ENCODE measurements around the gene SERPINE1.

SERPINE1 gene

GRCh38 chr7:101174322-101174854, 47.5 kb downstream of the SERPINE1 start:
- H3K27ac ChIP-seq (ENCODE audit: low read depth, low read length) = no peak overlapping the region
- no peak overlapping the region for H3K4me2 ChIP-seq (ENCODE audit: low read depth, low read length, poor library complexity, severe bottlenecking)
- no peak overlapping the region for H3K4me3 ChIP-seq (ENCODE audit: insufficient read depth, low read length, poor library complexity, severe bottlenecking)

GRCh38 chr7:101175664-101176063, 48.8 kb downstream of the SERPINE1 start:
- Histone ChIP-seq H3K27me3 (ENCODE audit: low read length) (no peaks in the 10 kb centered on the region), H3K4me2 (ENCODE audit: low read depth, low read length, poor library complexity, severe bottlenecking) (no peak overlapping the region), H3K9me3 (ENCODE audit: insufficient read depth, low read length) (no peaks in the 10 kb centered on the region), H4K20me1 (ENCODE audit: low read depth, low read length) (no peaks in the 10 kb centered on the region), H3K36me3 (ENCODE audit: low read length) (no peaks in the 10 kb centered on the region), H3F3A (ENCODE audit: insufficient read depth) (no peaks in the 10 kb centered on the region), H3K4me3 (ENCODE audit: insufficient read depth, low read length, poor library complexity, severe bottlenecking) (no peak overlapping the region), H3K9me2 (replicated peaks; ENCODE audit: insufficient read depth, low read length) (no peaks in the 10 kb centered on the region), H3K79me2 (ENCODE audit: insufficient read depth, low read length) (no peaks in the 10 kb centered on the region), H2AFZ (ENCODE audit: low read depth, low read length, severe bottlenecking) (no peak overlapping the region), H3K27ac (ENCODE audit: low read depth, low read length) (no peak overlapping the region), H3K9ac (ENCODE audit: low read length) (no peak overlapping the region)
- no peak for TF ChIP-seq CTCF (IDR thresholded peaks at IDR 0.05; ENCODE audit: insufficient read depth, low read length, poor library complexity, severe bottlenecking)
- no peak for TF ChIP-seq EZH2phosphoT487 (conservative IDR thresholded peaks at IDR 0.05; ENCODE audit: low read length)

More at GRCh38 chr7:101174322-101174854, 47.5 kb downstream of the SERPINE1 start:
- no peak overlapping the region for H2AFZ ChIP-seq (ENCODE audit: low read depth, low read length, severe bottlenecking)
- no peaks in the 10 kb centered on the region for H4K20me1 ChIP-seq (ENCODE audit: low read depth, low read length)
- no peaks in the 10 kb centered on the region for H3K9me3 ChIP-seq (ENCODE audit: insufficient read depth, low read length)
- no peaks in the 10 kb centered on the region for H3K9me2 ChIP-seq (replicated peaks; ENCODE audit: insufficient read depth, low read length)
- no peaks in the 10 kb centered on the region for H3K36me3 ChIP-seq (ENCODE audit: low read length)
- no peaks in the 10 kb centered on the region for H3K27me3 ChIP-seq (ENCODE audit: low read length)
- no peaks in the 10 kb centered on the region for H3K79me2 ChIP-seq (ENCODE audit: insufficient read depth, low read length)
- H3K9ac ChIP-seq (ENCODE audit: low read length) = no peak overlapping the region
- TF ChIP-seq EZH2phosphoT487 (conservative IDR thresholded peaks at IDR 0.05; ENCODE audit: low read length) (no peak), CTCF (IDR thresholded peaks at IDR 0.05; ENCODE audit: insufficient read depth, low read length, poor library complexity, severe bottlenecking) (no peak)
- no peaks in the 10 kb centered on the region for H3F3A ChIP-seq (ENCODE audit: insufficient read depth)

- H3K9ac ChIP-seq (ENCODE audit: low read length) = no peak overlapping the region
- H3K9me2 ChIP-seq (replicated peaks; ENCODE audit: insufficient read depth, low read length) = no peaks in the 10 kb centered on the region
- H3K4me3 ChIP-seq (ENCODE audit: insufficient read depth, low read length, poor library complexity, severe bottlenecking) = no peak overlapping the region
- no peaks in the 10 kb centered on the region for H3F3A ChIP-seq (ENCODE audit: insufficient read depth)
- no peaks in the 10 kb centered on the region for H3K9me3 ChIP-seq (ENCODE audit: insufficient read depth, low read length)
- no peak for TF ChIP-seq EZH2phosphoT487 (conservative IDR thresholded peaks at IDR 0.05; ENCODE audit: low read length)
- TF ChIP-seq CTCF (IDR thresholded peaks at IDR 0.05; ENCODE audit: insufficient read depth, low read length, poor library complexity, severe bottlenecking) = no peak
- H3K36me3 ChIP-seq (ENCODE audit: low read length) = no peaks in the 10 kb centered on the region
- no peaks in the 10 kb centered on the region for H3K27me3 ChIP-seq (ENCODE audit: low read length)
- no peaks in the 10 kb centered on the region for H4K20me1 ChIP-seq (ENCODE audit: low read depth, low read length)
- H3K27ac ChIP-seq (ENCODE audit: low read depth, low read length) = no peak overlapping the region
- H2AFZ ChIP-seq (ENCODE audit: low read depth, low read length, severe bottlenecking) = no peak overlapping the region
- no peak overlapping the region for H3K4me2 ChIP-seq (ENCODE audit: low read depth, low read length, poor library complexity, severe bottlenecking)
- no peaks in the 10 kb centered on the region for H3K79me2 ChIP-seq (ENCODE audit: insufficient read depth, low read length)
These were observed 50.7 kb downstream of the SERPINE1 start for GRCh38 chr7:101177644-101178043.

All from SU-DHL-6 (cell line).